Endothelial cell of umbilical vein (primary cell): ENCODE results near the gene FAM3C. TPM values are rescaled to one million over a fixed set of nuclear protein-coding genes. Genes with fewer than 3 reads are reported as not detected.

ENCODE experiments used
- BruUV-seq: library from RNA; stranded (reverse); fragments of 400-500 nt; replicated peaks from 2 replicates; lab custom pipeline; 2021; lab: Mats Ljungman, UMichigan
- CTCF ChIA-PET: fragments of 300-600, 350-600 bp; sonication (Branson Sonifier 250); formaldehyde crosslinking; loops from one replicate; lab custom pipeline; 2021; ENCODE audit warnings: antibody characterized with exemption, inconsistent platforms; lab: Charles Lee
- POLR2A ChIA-PET: fragments of 300-600, 350-600 bp; sonication (Branson Sonifier 250); formaldehyde crosslinking; loops from one replicate; lab custom pipeline; 2021; ENCODE audit warnings: antibody characterized with exemption, inconsistent platforms; lab: Charles Lee
- DNase-seq: peaks from one replicate; pipeline ENCODE4 v3.0.0-alpha.2; 2011; ENCODE audit warnings: low read depth, low spot score
- FAIRE-seq: peaks from 2 replicates; lab custom pipeline; 2011; peaks lifted over from hg19 to GRCh38; lab: Jason Lieb, UNC
- H2AFZ ChIP-seq: 2 replicates; pipeline ENCODE4 v1.6.0; 2012; ENCODE audit warnings: low read depth, low read length, control low read depth, inconsistent platforms
- H3K27ac ChIP-seq: 2 replicates; pipeline ENCODE4 v1.5.1; 2011; ENCODE audit warnings: low read depth, mild to moderate bottlenecking, control low read depth, low read length, moderate library complexity; ENCODE audit not compliant: insufficient read depth
- H3K27me3 ChIP-seq, 2 experiments: 2 replicates each; pipeline versions ENCODE4 v1.6.0 to v1.6.1; 2011; ENCODE audit warnings: low read length in 2 of 2, mixed read lengths in 1 of 2; ENCODE audit not compliant: control insufficient read depth in 2 of 2, insufficient read depth in 2 of 2
- H3K36me3 ChIP-seq, 2 experiments: 2 replicates in 1 of 2; 3 replicates in 1 of 2; pipeline ENCODE4 v1.5.1; 2011; ENCODE audit warnings: low read length in 2 of 2, mild to moderate bottlenecking in 1 of 2, moderate library complexity in 1 of 2; ENCODE audit not compliant: control insufficient read depth in 2 of 2, insufficient read depth in 2 of 2; ENCODE audit errors: extremely low read depth in 1 of 2
- H3K4me1 ChIP-seq: 3 replicates; pipeline ENCODE4 v1.5.1; 2011; ENCODE audit warnings: mild to moderate bottlenecking, low read length; ENCODE audit not compliant: control insufficient read depth, insufficient read depth; ENCODE audit errors: extremely low read depth
- H3K4me2 ChIP-seq: 2 replicates; pipeline ENCODE4 v1.6.1; 2011; ENCODE audit warnings: low read length, control low read depth, mixed read lengths; ENCODE audit not compliant: insufficient read depth
- H3K4me3 ChIP-seq, 3 experiments: fragments of 200-600 bp in 1 of 3; sonication (generic), shearing (Covaris generic) in 1 of 3; replicated peaks in 1 of 3; 2 replicates each; pipeline ENCODE4 v1.5.1; 2011 to 2016; ENCODE audit warnings: control low read depth in 3 of 3, low read length in 3 of 3, mild to moderate bottlenecking in 2 of 3, inconsistent platforms in 1 of 3, low read depth in 1 of 3, moderate library complexity in 1 of 3; ENCODE audit not compliant: insufficient read depth in 1 of 3
- H3K79me2 ChIP-seq: 2 replicates; pipeline ENCODE4 v1.6.0; 2012; ENCODE audit warnings: low read length, inconsistent platforms; ENCODE audit not compliant: control insufficient read depth, insufficient read depth
- H3K9ac ChIP-seq: replicated peaks from 2 replicates; pipeline ENCODE3; 2011; ENCODE audit warnings: low read length, control low read depth; ENCODE audit not compliant: insufficient read depth; ENCODE audit errors: extremely low read depth
- H3K9me1 ChIP-seq: replicated peaks from 3 replicates; pipeline ENCODE4 v1.6.0; 2011; ENCODE audit warnings: mild to moderate bottlenecking, low read length; ENCODE audit not compliant: control insufficient read depth, insufficient read depth; ENCODE audit errors: extremely low read depth
- H3K9me3 ChIP-seq: replicated peaks from 2 replicates; pipeline ENCODE4 v1.5.1; 2012; ENCODE audit warnings: low read length, inconsistent platforms; ENCODE audit not compliant: control insufficient read depth, insufficient read depth
- H4K20me1 ChIP-seq: replicated peaks from 2 replicates; pipeline ENCODE3; 2011; ENCODE audit warnings: mild to moderate bottlenecking, low read length; ENCODE audit not compliant: control insufficient read depth, insufficient read depth; ENCODE audit errors: extremely low read depth
- EZH2 ChIP-seq: IDR thresholded peaks from 2 replicates; pipeline ENCODE4 v1.6.1; 2012; ENCODE audit warnings: borderline replicate concordance, low read depth, mild to moderate bottlenecking, moderate library complexity, low read length, inconsistent platforms; ENCODE audit not compliant: severe bottlenecking
- FOS ChIP-seq: IDR thresholded peaks from 2 replicates; pipeline ENCODE4 v1.6.1; 2011; ENCODE audit warnings: mild to moderate bottlenecking, low read length, moderate library complexity, borderline replicate concordance; ENCODE audit not compliant: insufficient read depth
- GATA2 ChIP-seq: IDR thresholded peaks from 2 replicates; pipeline ENCODE4 v1.7.0; 2011; ENCODE audit warnings: low read depth, mild to moderate bottlenecking, moderate library complexity, mixed read lengths, low read length; ENCODE audit not compliant: insufficient read length, insufficient read depth
- JUN ChIP-seq: IDR thresholded peaks from 2 replicates; pipeline ENCODE4 v1.6.1; 2011; ENCODE audit warnings: borderline replicate concordance, low read depth; ENCODE audit not compliant: insufficient read length, insufficient read depth
- MYC ChIP-seq: IDR thresholded peaks from one replicate; pipeline ENCODE4 v1.6.1; 2011; ENCODE audit warnings: mild to moderate bottlenecking, low read depth, low read length
- POLR2A ChIP-seq: IDR thresholded peaks from 2 replicates; pipeline ENCODE4 v1.6.1; 2012; ENCODE audit warnings: low read depth, mild to moderate bottlenecking, control low read depth, low read length
- POLR2AphosphoS5 ChIP-seq: IDR thresholded peaks from 2 replicates; pipeline ENCODE4 v1.6.1; 2012; ENCODE audit warnings: low read depth, mild to moderate bottlenecking, control low read depth, low read length, moderate library complexity; ENCODE audit not compliant: insufficient read depth
- dilution Hi-C: fragments of 300-500 bp; cut with MboI; formaldehyde crosslinking; loops from one replicate; pipeline ENCODE4 v1.15.0; 2019; ENCODE audit warnings: low sequenced_read_pairs; ENCODE audit not compliant: extremely low pct_ligation_motif_present
- intact Hi-C: fragments of 100-400 bp; cut with micrococcal nuclease; formaldehyde crosslinking; loops from one replicate; pipeline ENCODE4 v1.10.0; 2022
- polyA plus RNA-seq, 4 experiments: library from polyadenylated mRNA; depleted of rRNA in 3 of 4; stranded (reverse) in 3 of 4; unstranded in 1 of 4; fragments of >200 nt; gene quantifications; 2 replicates each; pipeline versions ENCODE4 v1.2.1 to v1.2.3, GENCODE V29; 2011 to 2012; ENCODE audit warnings: missing spikeins in 1 of 4
- total RNA-seq: library from RNA; stranded (reverse); gene quantifications from 2 replicates; pipeline ENCODE4 v1.2.3, GENCODE V29; 2021
- TF ChIP-seq, protein P1 (sequence below): IDR thresholded peaks from 2 replicates; pipeline ENCODE4 v1.6.1; 2011; ENCODE audit not compliant: insufficient read depth, insufficient read length
- TF ChIP-seq, protein P2 (sequence below), 2 donors: IDR thresholded peaks; 1 replicate in 1 of 2; 2 replicates in 1 of 2; pipeline ENCODE4 v1.5.1; 2011; ENCODE audit warnings: low read length in 2 of 2, mild to moderate bottlenecking in 2 of 2, moderate library complexity in 2 of 2, control low read depth in 1 of 2, inconsistent platforms in 1 of 2, low read depth in 1 of 2; ENCODE audit not compliant: insufficient read depth in 1 of 2; ENCODE audit errors: extremely low read depth in 1 of 2

FAM3C gene
- total and polyA plus RNA-seq, 2 donors (not counting 3 experiments of a cell fraction or from before 2014, with no cell fraction given) = 20.2 to 50.0 TPM

DNA sequence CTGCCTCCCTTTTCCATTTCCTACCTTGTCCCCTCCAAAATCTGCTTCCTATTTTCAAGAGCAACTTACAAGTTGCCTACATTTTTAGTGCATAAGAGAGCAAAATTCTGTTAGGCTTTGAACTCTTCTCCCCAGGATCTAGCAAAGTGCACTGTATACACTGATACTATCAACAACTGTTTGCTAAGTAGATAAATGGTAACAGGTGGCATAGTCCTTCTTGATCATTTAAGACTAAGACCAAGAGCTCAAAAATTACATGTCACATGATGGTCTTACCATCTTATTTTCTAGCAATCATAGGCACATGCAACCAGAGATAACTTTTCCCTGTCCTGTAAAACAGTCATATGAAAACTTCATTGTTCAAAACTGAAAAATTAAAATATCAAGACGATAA, 16.2 kb downstream of the FAM3C start:
- CTCF ChIA-PET = interaction anchor here (1.2 to 1.7 kb wide), 3 partner anchors 13 to 167 kb away, joined by 4 to 12 read pairs (median 5); no protein-coding TSS in a partner anchor

More for the DNA sequence above, 16.2 kb downstream of the FAM3C start:
- H3K9me3 ChIP-seq = no peaks in the 10 kb centered on the region
- H3K9me1 ChIP-seq = no peaks in the 10 kb centered on the region
- TF ChIP-seq GATA2 (no peak), MYC (no peak), POLR2A (no peak), FOS (no peak), EZH2 (no peak), POLR2AphosphoS5 (no peak), JUN (no peak)
- TF ChIP-seq, protein P1, sequence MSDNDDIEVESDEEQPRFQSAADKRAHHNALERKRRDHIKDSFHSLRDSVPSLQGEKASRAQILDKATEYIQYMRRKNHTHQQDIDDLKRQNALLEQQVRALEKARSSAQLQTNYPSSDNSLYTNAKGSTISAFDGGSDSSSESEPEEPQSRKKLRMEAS = no peak
- TF ChIP-seq, protein P2, sequence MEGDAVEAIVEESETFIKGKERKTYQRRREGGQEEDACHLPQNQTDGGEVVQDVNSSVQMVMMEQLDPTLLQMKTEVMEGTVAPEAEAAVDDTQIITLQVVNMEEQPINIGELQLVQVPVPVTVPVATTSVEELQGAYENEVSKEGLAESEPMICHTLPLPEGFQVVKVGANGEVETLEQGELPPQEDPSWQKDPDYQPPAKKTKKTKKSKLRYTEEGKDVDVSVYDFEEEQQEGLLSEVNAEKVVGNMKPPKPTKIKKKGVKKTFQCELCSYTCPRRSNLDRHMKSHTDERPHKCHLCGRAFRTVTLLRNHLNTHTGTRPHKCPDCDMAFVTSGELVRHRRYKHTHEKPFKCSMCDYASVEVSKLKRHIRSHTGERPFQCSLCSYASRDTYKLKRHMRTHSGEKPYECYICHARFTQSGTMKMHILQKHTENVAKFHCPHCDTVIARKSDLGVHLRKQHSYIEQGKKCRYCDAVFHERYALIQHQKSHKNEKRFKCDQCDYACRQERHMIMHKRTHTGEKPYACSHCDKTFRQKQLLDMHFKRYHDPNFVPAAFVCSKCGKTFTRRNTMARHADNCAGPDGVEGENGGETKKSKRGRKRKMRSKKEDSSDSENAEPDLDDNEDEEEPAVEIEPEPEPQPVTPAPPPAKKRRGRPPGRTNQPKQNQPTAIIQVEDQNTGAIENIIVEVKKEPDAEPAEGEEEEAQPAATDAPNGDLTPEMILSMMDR (IDR thresholded peaks at IDR 0.05; ENCODE audit: extremely low read depth in 1 of 2, insufficient read depth in 1 of 2, low read depth in 1 of 2, low read length in 2 of 2) = no peak
- no TSS peak for BruUV-seq
- intact Hi-C loops = no loop called here
- peaks cover 35% of the 10 kb centered on the region for H3K79me2 ChIP-seq
- peaks cover 9% of the 10 kb centered on the region for H3K4me1 ChIP-seq
- H3K4me3 ChIP-seq = no peak overlapping the region
- no peak overlapping the region for H3K9ac ChIP-seq
- dilution Hi-C loops = no loop called here
- FAIRE-seq (no peak), DNase-seq (no peak)
- H3K36me3 ChIP-seq = peaks cover 0 to 3% of the 10 kb centered on the region in 2 experiments
- no peaks in the 10 kb centered on the region for H3K27me3 ChIP-seq
- no peaks in the 10 kb centered on the region for H4K20me1 ChIP-seq
- no peak overlapping the region for H3K27ac ChIP-seq
- H2AFZ ChIP-seq = no peak overlapping the region
- no peak overlapping the region for H3K4me2 ChIP-seq
- POLR2A ChIA-PET = no interaction called here
